Measurements from ENCODE around the gene SLC4A1. TPM values are rescaled to one million over a fixed set of nuclear protein-coding genes. Genes with fewer than 3 reads are reported as not detected.
A peak's percentile ranks its signal among the peaks of the same experiment; 100 is the strongest.

The SLC4A1 gene
- total and polyA plus RNA-seq, 2 of the 13 experiments (the other 11 are each of a cell fraction or from before 2014, with no cell fraction given): not detected

DNA sequence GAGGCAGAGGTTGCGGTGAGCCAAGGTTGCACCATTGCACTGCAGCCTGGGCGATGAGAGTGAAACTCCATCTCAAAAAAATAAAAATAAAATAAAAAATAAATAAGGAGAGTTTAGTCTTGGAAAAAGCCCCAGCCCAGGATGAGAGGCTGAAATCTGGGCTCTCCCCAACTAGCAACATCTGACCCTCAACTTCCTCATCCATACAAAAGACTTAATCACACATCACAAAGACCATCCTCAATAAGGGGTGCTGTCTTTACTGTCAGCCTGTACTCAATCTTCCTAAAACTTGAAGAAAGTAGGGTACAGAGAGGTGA lies 11.4 kb upstream of the SLC4A1 start:
- FAIRE-seq: no peak
- no peak for TF ChIP-seq TP53 (CRISPR knock-in tag; conservative IDR thresholded peaks at IDR 0.05)
- no peak for TF ChIP-seq POGZ (CRISPR knock-in tag; IDR thresholded peaks at IDR 0.05)
- no peak for TF ChIP-seq DNMT3B (CRISPR knock-in tag; conservative IDR thresholded peaks at IDR 0.05)
- no peak for TF ChIP-seq RBFOX2 (IDR thresholded peaks at IDR 0.05; ENCODE audit: low read depth, low read length)
- no peak for TF ChIP-seq EHMT2 (IDR thresholded peaks at IDR 0.05; ENCODE audit: borderline replicate concordance, low read depth, low read length)
- peak; percentile 3; the same call in 1 of the 2 replicates for TF ChIP-seq SPEN (CRISPR knock-in tag; IDR thresholded peaks at IDR 0.05; ENCODE audit: low read depth)
- TF ChIP-seq, protein P1, sequence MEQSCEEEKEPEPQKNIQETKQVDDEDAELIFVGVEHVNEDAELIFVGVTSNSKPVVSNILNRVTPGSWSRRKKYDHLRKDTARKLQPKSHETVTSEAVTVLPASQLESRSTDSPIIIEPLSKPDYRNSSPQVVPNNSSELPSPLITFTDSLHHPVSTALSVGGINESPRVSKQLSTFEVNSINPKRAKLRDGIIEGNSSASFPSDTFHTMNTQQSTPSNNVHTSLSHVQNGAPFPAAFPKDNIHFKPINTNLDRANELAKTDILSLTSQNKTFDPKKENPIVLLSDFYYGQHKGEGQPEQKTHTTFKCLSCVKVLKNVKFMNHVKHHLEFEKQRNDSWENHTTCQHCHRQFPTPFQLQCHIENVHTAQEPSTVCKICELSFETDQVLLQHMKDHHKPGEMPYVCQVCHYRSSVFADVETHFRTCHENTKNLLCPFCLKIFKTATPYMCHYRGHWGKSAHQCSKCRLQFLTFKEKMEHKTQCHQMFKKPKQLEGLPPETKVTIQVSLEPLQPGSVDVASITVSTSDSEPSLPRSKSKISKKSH (CRISPR knock-in tag; IDR thresholded peaks at IDR 0.05; ENCODE audit: borderline replicate concordance): no peak
- Histone ChIP-seq H4K20me1 (ENCODE audit: insufficient read depth, low read length) (no peaks in the 10 kb centered on the region), H3K4me3 (replicated peaks in 1 of 3; ENCODE audit: insufficient read depth in 1 of 3, low read depth in 2 of 3, low read length in 3 of 3) (peak overlapping the region in 1 of 3 experiments; percentile 69; a peak in 2 of 6 replicates), H3K36me3 (replicated peaks in 1 of 2; ENCODE audit: control insufficient read depth in 1 of 2, insufficient read depth in 2 of 2, low read length in 2 of 2) (no peaks in the 10 kb centered on the region), H3K9me3 (ENCODE audit: low read length) (no peaks in the 10 kb centered on the region), H3K4me2 (ENCODE audit: low read depth, low read length) (peak overlapping the region; percentile 78), H3K27me3 (ENCODE audit: control insufficient read depth in 1 of 2, insufficient read depth in 2 of 2, low read length in 2 of 2) (peaks cover 0 to 31% of the 10 kb centered on the region in 2 experiments; a peak in 4 of 5 replicates), H3K27ac (ENCODE audit: extremely low read length, insufficient read depth, low read length) (no peak overlapping the region), H2AFZ (ENCODE audit: low read length) (no peak overlapping the region), H3K79me2 (ENCODE audit: insufficient read depth, low read length) (no peaks in the 10 kb centered on the region), H3K9ac (ENCODE audit: insufficient read depth, low read depth, low read length) (no peak overlapping the region), H3K4me1 (ENCODE audit: insufficient read depth, low read length) (peaks cover 18% of the 10 kb centered on the region)
- 70% methylated on average over 2 of the region's 2 CpGs for WGBS (ENCODE audit: low lambda C conversion rate)
- in situ Hi-C loops (cut with HindIII; ENCODE audit: extremely low pct_ligation_motif_present, low pct_unique_long_range_greater_than_20kb) (no loop called here), intact Hi-C loops (cut with micrococcal nuclease; ENCODE audit: unreplicated experiment) (loop anchor here (10.0 kb wide), 1 partner anchor 45 kb away; the partner anchor contains the start of gene SLC25A39)
- BruUV-seq (replicated peaks): no TSS peak
- ChIA-PET CTCF (ENCODE audit: low intra/inter-chr PET ratio, low total read pairs) (no interaction called here), POLR2A (interaction anchor here (0.8 to 1.9 kb wide), 17 partner anchors 9 to 224 kb away, joined by 3 to 13 read pairs (median 4); partner anchors contain the start of genes GPATCH8, RUNDC3A, SLC25A39 and UBTF)
- no peak for ATAC-seq
- no peak for DNase-seq (ENCODE audit: low spot score)

DNA sequence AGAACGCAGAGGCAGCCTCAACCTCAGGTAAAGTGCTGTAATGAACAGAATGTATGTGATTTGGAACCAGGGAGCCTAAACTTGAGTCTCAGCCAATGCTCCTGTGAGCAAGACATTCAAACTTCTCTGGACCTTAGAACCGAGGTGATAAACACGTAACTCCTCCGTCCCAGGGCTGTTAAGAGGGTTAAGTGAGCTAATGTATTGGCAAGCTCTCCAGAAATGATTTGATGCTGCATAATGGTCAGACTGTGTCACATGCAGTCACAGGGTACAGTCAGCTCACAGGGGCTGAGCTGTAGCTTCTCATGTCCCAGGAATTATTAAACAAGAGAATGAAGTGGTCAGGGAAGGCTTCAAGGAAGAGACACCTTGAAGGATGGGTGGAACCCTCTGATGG lies 10.0 kb upstream of the SLC4A1 start:
- Histone ChIP-seq H3K79me2 (ENCODE audit: insufficient read depth, low read length) (no peaks in the 10 kb centered on the region), H2AFZ (ENCODE audit: low read length) (no peak overlapping the region), H3K27me3 (ENCODE audit: control insufficient read depth in 1 of 2, insufficient read depth in 2 of 2, low read length in 2 of 2) (peaks cover 1 to 35% of the 10 kb centered on the region in 2 experiments; a peak in 4 of 5 replicates), H4K20me1 (ENCODE audit: insufficient read depth, low read length) (no peaks in the 10 kb centered on the region), H3K4me2 (ENCODE audit: low read depth, low read length) (no peak overlapping the region), H3K36me3 (replicated peaks in 1 of 2; ENCODE audit: control insufficient read depth in 1 of 2, insufficient read depth in 2 of 2, low read length in 2 of 2) (no peaks in the 10 kb centered on the region), H3K4me1 (ENCODE audit: insufficient read depth, low read length) (peaks cover 23% of the 10 kb centered on the region), H3K9ac (ENCODE audit: insufficient read depth, low read depth, low read length) (no peak overlapping the region), H3K27ac (ENCODE audit: extremely low read length, insufficient read depth, low read length) (no peak overlapping the region), H3K4me3 (replicated peaks in 1 of 3; ENCODE audit: insufficient read depth in 1 of 3, low read depth in 2 of 3, low read length in 3 of 3) (no peak overlapping the region), H3K9me3 (ENCODE audit: low read length) (no peaks in the 10 kb centered on the region)
- CTCF ChIA-PET (ENCODE audit: low intra/inter-chr PET ratio, low total read pairs): no interaction called here
- no peak for FAIRE-seq
- no peak for ATAC-seq
- no peak for DNase-seq (ENCODE audit: low spot score)
- BruUV-seq (replicated peaks): no TSS peak
- WGBS (ENCODE audit: low lambda C conversion rate): 4% methylated on average over 4 of the region's 4 CpGs
- POLR2A ChIA-PET: no interaction called here
- intact Hi-C loops (cut with micrococcal nuclease; ENCODE audit: unreplicated experiment) (loop anchor here (10.0 kb wide), 1 partner anchor 47 kb away; the partner anchor contains the start of gene SLC25A39), in situ Hi-C loops (cut with HindIII; ENCODE audit: extremely low pct_ligation_motif_present, low pct_unique_long_range_greater_than_20kb) (no loop called here)
- TF ChIP-seq GTF2F1 (IDR thresholded peaks at IDR 0.05; ENCODE audit: low read length) (no peak), LCORL (IDR thresholded peaks at IDR 0.05) (no peak), LCORL (CRISPR knock-in tag; IDR thresholded peaks at IDR 0.05) (no peak), SMYD3 (CRISPR knock-in tag; IDR thresholded peaks at IDR 0.05) (no peak), ZNF335 (CRISPR knock-in tag; IDR thresholded peaks at IDR 0.05) (no peak), MED13 (CRISPR knock-in tag; IDR thresholded peaks at IDR 0.05) (no peak), SCMH1 (CRISPR knock-in tag; IDR thresholded peaks at IDR 0.05; ENCODE audit: borderline replicate concordance) (no peak), ZNF350 (CRISPR knock-in tag; IDR thresholded peaks at IDR 0.05; ENCODE audit: borderline replicate concordance, low read depth) (no peak), KLF13 (CRISPR knock-in tag; IDR thresholded peaks at IDR 0.05) (no peak)
- TF ChIP-seq, protein P2, sequence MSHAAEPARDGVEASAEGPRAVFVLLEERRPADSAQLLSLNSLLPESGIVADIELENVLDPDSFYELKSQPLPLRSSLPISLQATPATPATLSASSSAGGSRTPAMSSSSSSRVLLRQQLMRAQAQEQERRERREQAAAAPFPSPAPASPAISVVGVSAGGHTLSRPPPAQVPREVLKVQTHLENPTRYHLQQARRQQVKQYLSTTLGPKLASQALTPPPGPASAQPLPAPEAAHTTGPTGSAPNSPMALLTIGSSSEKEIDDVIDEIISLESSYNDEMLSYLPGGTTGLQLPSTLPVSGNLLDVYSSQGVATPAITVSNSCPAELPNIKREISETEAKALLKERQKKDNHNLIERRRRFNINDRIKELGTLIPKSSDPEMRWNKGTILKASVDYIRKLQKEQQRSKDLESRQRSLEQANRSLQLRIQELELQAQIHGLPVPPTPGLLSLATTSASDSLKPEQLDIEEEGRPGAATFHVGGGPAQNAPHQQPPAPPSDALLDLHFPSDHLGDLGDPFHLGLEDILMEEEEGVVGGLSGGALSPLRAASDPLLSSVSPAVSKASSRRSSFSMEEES (CRISPR knock-in tag; IDR thresholded peaks at IDR 0.05): no peak
- TF ChIP-seq, protein P3, sequence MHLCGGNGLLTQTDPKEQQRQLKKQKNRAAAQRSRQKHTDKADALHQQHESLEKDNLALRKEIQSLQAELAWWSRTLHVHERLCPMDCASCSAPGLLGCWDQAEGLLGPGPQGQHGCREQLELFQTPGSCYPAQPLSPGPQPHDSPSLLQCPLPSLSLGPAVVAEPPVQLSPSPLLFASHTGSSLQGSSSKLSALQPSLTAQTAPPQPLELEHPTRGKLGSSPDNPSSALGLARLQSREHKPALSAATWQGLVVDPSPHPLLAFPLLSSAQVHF (CRISPR knock-in tag; IDR thresholded peaks at IDR 0.05): no peak
